ENCODE measurements around the gene GLOD4.
"Not testable (repeated sequence)": the region's sequence is repeated elsewhere in the genome, so short reads cannot be mapped to it uniquely, and the experiment has no call there.

- not testable (repeated sequence) for TF ChIP-seq CTCF (IDR thresholded peaks at IDR 0.05; ENCODE audit: borderline replicate concordance, extremely low read depth, low read length, poor library complexity, severe bottlenecking); EZH2 (IDR thresholded peaks at IDR 0.05; ENCODE audit: borderline replicate concordance, low read depth, low read length, severe bottlenecking)
Observed at GRCh38 chr17:805886-806285, 23.8 kb upstream of the GLOD4 start.

All from DND-41 (cell line).